SH-SY5Y (cell line): ENCODE results near the gene TNIP2.

Experiments
- GATA2 ChIP-seq: IDR thresholded peaks from 2 replicates; pipeline ENCODE4 v1.6.1; 2011; ENCODE audit warnings: mild to moderate bottlenecking, low read depth, low read length
- GATA3 ChIP-seq: IDR thresholded peaks from 2 replicates; pipeline ENCODE4 v1.6.1; 2011; ENCODE audit warnings: low read depth, mild to moderate bottlenecking, low read length, moderate library complexity

DNA sequence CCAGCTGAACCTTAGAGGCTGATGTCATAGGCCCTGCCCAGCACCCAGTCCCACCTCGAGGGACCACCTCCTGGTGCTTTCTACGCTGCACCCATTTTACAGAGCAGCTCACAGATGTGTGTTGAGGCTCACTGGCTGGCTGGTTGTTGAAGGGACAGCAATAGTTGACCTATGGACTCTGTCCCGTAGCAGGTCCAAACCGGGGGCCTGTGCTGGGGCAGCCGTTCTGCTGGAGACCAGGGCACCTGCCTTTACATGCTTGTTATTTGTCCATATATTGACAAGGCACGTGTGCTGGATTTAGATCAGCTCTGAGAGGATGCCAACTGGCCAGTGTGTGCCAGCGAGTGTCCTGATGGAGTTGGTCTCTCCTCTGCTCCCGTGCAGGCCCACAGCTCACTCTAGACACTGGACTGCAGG lies 58.1 kb downstream of the TNIP2 start:
- no peak for TF ChIP-seq GATA3
- TF ChIP-seq GATA2, result no peak
